Glutamatergic neuron (in vitro differentiated cells): ENCODE data around the gene UBL4A. TPM values are rescaled to one million over a fixed set of nuclear protein-coding genes. Genes with fewer than 3 reads are reported as not detected.

Experiments used
- DNase-seq: peaks from one replicate; pipeline ENCODE4 v3.0.0; 2022
- H3K27ac Mint-ChIP-seq: one replicate; pipeline ENCODE4 v1.8.0; 2020; ENCODE audit warnings: mild to moderate bottlenecking, mixed read lengths, inconsistent platforms; ENCODE audit not compliant: unreplicated experiment
- H3K27me3 Mint-ChIP-seq: one replicate; pipeline ENCODE4 v1.8.0; 2020; ENCODE audit warnings: mild to moderate bottlenecking, moderate library complexity, mixed read lengths, inconsistent platforms; ENCODE audit not compliant: unreplicated experiment
- H3K36me3 Mint-ChIP-seq: one replicate; pipeline ENCODE4 v1.8.0; 2020; ENCODE audit warnings: mild to moderate bottlenecking, mixed read lengths, inconsistent platforms; ENCODE audit not compliant: unreplicated experiment
- H3K4me1 Mint-ChIP-seq: one replicate; pipeline ENCODE4 v1.8.0; 2020; ENCODE audit warnings: mild to moderate bottlenecking, low read depth, mixed read lengths, inconsistent platforms; ENCODE audit not compliant: unreplicated experiment
- H3K4me3 Mint-ChIP-seq: one replicate; pipeline ENCODE4 v1.8.0; 2020; ENCODE audit warnings: mild to moderate bottlenecking, mixed read lengths, inconsistent platforms; ENCODE audit not compliant: unreplicated experiment
- H3K9me3 Mint-ChIP-seq: one replicate; pipeline ENCODE4 v1.8.0; 2020; ENCODE audit warnings: mild to moderate bottlenecking, moderate library complexity, mixed read lengths, inconsistent platforms; ENCODE audit not compliant: unreplicated experiment
- CTCF ChIP-seq: fragments of 200-600 bp; sonication (generic); IDR thresholded peaks from one replicate; pipeline ENCODE4 v1.5.0; 2021; ENCODE audit not compliant: partially characterized antibody, unreplicated experiment
- total RNA-seq: library from RNA; stranded (reverse); fragmentation: NEBNext Ultra II Directional; extraction: Animal tissue kit (Norgen Biotek cat#: 25700); gene quantifications from one replicate; pipeline ENCODE4 v1.2.1, GENCODE V29; 2021; ENCODE audit not compliant: unreplicated experiment

Gene UBL4A
- total RNA-seq, 1 donor from 2014 or later: 28.4 TPM

GRCh38 chrX:154508384-154508745 lies 21.9 kb upstream of the UBL4A start:
- no peaks in the 10 kb centered on the region for H3K9me3 Mint-ChIP-seq
- no peaks in the 10 kb centered on the region for H3K4me1 Mint-ChIP-seq
- peaks cover 3% of the 10 kb centered on the region for H3K27me3 Mint-ChIP-seq
- DNase-seq: no peak
- peaks cover 9% of the 10 kb centered on the region for H3K36me3 Mint-ChIP-seq
- no peak for TF ChIP-seq CTCF
- no peak overlapping the region for H3K27ac Mint-ChIP-seq
- H3K4me3 Mint-ChIP-seq: no peak overlapping the region

- Mint-ChIP-seq H3K36me3 (peaks cover 9% of the 10 kb centered on the region), H3K27ac (no peak overlapping the region), H3K9me3 (peaks cover 2% of the 10 kb centered on the region), H3K4me3 (no peak overlapping the region), H3K4me1 (no peaks in the 10 kb centered on the region), H3K27me3 (peaks cover 3% of the 10 kb centered on the region)
- TF ChIP-seq CTCF: no peak
- no peak for DNase-seq
Observed at GRCh38 chrX:154507673-154508383, 21.4 kb upstream of the UBL4A start.

- Mint-ChIP-seq H3K27me3 (peaks cover 3% of the 10 kb centered on the region), H3K27ac (no peak overlapping the region), H3K36me3 (peaks cover 9% of the 10 kb centered on the region), H3K4me3 (no peak overlapping the region), H3K4me1 (no peaks in the 10 kb centered on the region), H3K9me3 (peaks cover 2% of the 10 kb centered on the region)
- TF ChIP-seq CTCF: no peak
- no peak for DNase-seq
Observed at GRCh38 chrX:154506483-154507332, 20.3 kb upstream of the UBL4A start.

GRCh38 chrX:154505734-154506133 lies 19.3 kb upstream of the UBL4A start:
- H3K4me3 Mint-ChIP-seq: no peak overlapping the region
- no peak for TF ChIP-seq CTCF
- no peaks in the 10 kb centered on the region for H3K4me1 Mint-ChIP-seq
- peaks cover 9% of the 10 kb centered on the region for H3K36me3 Mint-ChIP-seq
- H3K27me3 Mint-ChIP-seq: peaks cover 5% of the 10 kb centered on the region
- peaks cover 4% of the 10 kb centered on the region for H3K9me3 Mint-ChIP-seq
- no peak overlapping the region for H3K27ac Mint-ChIP-seq
- no peak for DNase-seq

- no peak for TF ChIP-seq CTCF
- peaks cover 4% of the 10 kb centered on the region for H3K9me3 Mint-ChIP-seq
- no peaks in the 10 kb centered on the region for H3K36me3 Mint-ChIP-seq
- no peak for DNase-seq
- H3K27ac Mint-ChIP-seq: no peak overlapping the region
- H3K4me1 Mint-ChIP-seq: no peaks in the 10 kb centered on the region
- no peak overlapping the region for H3K4me3 Mint-ChIP-seq
- H3K27me3 Mint-ChIP-seq: peaks cover 2% of the 10 kb centered on the region
Observed at GRCh38 chrX:154502989-154503388, 16.6 kb upstream of the UBL4A start.
